ENCODE measurements around the gene PARD3.

The PARD3 gene

DNA sequence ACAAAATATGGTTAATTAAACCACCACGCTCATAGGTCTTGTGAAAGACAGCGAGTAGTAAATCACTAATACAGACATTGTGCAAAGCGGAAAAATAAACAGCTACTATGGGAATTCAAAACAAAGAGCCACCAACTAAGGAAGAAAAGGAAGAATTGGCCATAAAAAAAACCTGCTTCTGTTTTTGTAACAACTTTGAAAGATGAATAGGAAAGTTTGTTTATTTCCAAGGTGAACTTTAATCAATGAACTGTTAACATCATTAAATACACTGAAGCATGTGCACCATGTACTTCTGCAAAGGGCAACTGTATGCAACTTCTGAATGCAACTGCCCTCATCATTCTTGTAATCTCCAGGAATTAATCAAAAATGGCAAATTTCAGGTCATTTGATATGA is 651.1 kb downstream of the PARD3 start:
- no peak for DNase-seq (ENCODE audit: low spot score)

DNA sequence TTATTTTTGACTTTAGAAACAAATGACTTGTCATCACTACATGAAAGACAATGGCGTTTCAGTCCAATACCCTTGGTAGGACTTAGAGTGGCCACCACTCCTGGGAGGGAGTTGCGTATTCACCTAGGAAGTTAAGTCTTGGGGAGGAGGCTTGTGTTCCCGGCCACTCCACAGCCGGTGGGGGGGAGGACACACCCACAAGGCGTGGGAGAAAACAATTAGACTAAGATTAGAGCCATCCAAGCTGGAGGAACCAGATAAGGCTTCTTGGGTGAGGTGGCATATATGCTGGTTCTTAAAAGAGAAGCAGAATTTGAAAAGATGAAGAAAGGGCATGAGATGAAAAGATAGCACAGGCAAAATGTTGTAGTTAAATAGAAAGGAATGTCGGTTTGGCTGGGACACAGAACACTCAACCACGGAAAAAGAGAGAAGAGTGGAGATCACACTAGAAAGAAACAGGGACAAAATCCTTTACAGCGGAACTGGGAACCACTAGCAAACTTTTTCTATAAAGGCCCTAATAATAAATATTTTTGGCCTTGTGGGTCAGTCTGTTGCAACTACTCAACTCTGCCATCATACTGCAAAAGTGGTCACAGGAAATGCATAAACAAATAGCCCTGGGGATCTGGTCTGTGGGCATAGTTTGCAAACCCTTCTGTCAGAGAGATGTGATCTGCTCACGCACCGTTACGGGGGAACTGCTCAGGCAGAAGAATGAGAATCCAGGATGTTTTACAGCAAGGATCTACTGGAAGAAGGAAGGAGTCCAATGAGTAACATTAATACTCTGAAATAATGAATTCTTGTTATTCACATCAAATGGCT is 651.8 kb downstream of the PARD3 start:
- ATAC-seq (ENCODE audit: low read depth) = no peak

More for the DNA sequence above, 651.1 kb downstream of the PARD3 start:
- Histone ChIP-seq H3K36me3 (ENCODE audit: low read depth) (no peaks in the 10 kb centered on the region), H3K27me3 (ENCODE audit: insufficient read depth, poor library complexity, severe bottlenecking) (no peaks in the 10 kb centered on the region), H3K27ac (ENCODE audit: poor library complexity, severe bottlenecking) (no peak overlapping the region), H3K9me3 (ENCODE audit: severe bottlenecking) (no peaks in the 10 kb centered on the region), H3K4me1 (ENCODE audit: insufficient read depth, poor library complexity, severe bottlenecking) (no peaks in the 10 kb centered on the region), H3K4me3 (ENCODE audit: severe bottlenecking) (no peak overlapping the region)
- no peak for ATAC-seq (ENCODE audit: low read depth)
- TF ChIP-seq, protein P1, sequence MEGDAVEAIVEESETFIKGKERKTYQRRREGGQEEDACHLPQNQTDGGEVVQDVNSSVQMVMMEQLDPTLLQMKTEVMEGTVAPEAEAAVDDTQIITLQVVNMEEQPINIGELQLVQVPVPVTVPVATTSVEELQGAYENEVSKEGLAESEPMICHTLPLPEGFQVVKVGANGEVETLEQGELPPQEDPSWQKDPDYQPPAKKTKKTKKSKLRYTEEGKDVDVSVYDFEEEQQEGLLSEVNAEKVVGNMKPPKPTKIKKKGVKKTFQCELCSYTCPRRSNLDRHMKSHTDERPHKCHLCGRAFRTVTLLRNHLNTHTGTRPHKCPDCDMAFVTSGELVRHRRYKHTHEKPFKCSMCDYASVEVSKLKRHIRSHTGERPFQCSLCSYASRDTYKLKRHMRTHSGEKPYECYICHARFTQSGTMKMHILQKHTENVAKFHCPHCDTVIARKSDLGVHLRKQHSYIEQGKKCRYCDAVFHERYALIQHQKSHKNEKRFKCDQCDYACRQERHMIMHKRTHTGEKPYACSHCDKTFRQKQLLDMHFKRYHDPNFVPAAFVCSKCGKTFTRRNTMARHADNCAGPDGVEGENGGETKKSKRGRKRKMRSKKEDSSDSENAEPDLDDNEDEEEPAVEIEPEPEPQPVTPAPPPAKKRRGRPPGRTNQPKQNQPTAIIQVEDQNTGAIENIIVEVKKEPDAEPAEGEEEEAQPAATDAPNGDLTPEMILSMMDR (IDR thresholded peaks at IDR 0.05; ENCODE audit: poor library complexity, severe bottlenecking) = no peak

DNA sequence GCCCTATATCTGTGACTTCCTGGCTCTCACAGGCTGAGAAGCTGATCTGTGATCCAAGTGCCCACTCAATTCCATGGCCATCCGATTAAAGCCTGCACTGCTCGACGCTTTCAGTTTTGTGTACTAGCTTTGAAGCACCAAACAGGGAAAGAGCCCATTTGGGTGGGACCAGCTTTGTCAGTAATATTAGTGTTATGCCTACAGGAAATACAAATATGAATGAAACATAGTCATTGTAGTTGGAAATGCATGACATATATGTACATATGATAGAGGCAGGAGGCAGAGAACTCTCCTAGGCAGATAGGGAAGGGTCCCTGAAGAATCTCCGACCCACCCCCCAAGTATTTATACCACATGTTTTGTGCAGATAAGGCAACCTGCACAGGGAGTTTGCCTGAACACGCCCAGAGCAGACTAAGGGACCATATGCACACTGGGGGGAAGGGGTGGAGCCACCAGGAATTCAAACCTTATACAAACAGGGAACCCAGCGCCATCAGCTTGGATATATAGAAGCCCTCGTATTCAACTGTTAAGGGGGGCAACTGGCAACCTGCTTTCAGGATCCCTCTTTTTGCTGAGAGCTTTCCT is 653.2 kb downstream of the PARD3 start:
- Histone ChIP-seq H3K36me3 (ENCODE audit: low read depth) (no peaks in the 10 kb centered on the region), H3K27ac (ENCODE audit: poor library complexity, severe bottlenecking) (no peak overlapping the region), H3K4me1 (ENCODE audit: insufficient read depth, poor library complexity, severe bottlenecking) (peaks cover 8% of the 10 kb centered on the region), H3K9me3 (ENCODE audit: severe bottlenecking) (no peaks in the 10 kb centered on the region), H3K27me3 (ENCODE audit: insufficient read depth, poor library complexity, severe bottlenecking) (no peaks in the 10 kb centered on the region), H3K4me3 (ENCODE audit: severe bottlenecking) (no peak overlapping the region)
- no peak for ATAC-seq (ENCODE audit: low read depth)
- TF ChIP-seq, protein P1 (IDR thresholded peaks at IDR 0.05; ENCODE audit: poor library complexity, severe bottlenecking) = no peak
- no peak for DNase-seq (ENCODE audit: low spot score)

More for the DNA sequence above, 651.8 kb downstream of the PARD3 start:
- no peaks in the 10 kb centered on the region for H3K9me3 ChIP-seq (ENCODE audit: severe bottlenecking)
- H3K36me3 ChIP-seq (ENCODE audit: low read depth) = no peaks in the 10 kb centered on the region
- no peak overlapping the region for H3K4me3 ChIP-seq (ENCODE audit: severe bottlenecking)
- H3K27me3 ChIP-seq (ENCODE audit: insufficient read depth, poor library complexity, severe bottlenecking) = no peaks in the 10 kb centered on the region
- no peak for DNase-seq (ENCODE audit: low spot score)
- H3K4me1 ChIP-seq (ENCODE audit: insufficient read depth, poor library complexity, severe bottlenecking) = no peaks in the 10 kb centered on the region
- H3K27ac ChIP-seq (ENCODE audit: poor library complexity, severe bottlenecking) = no peak overlapping the region
- TF ChIP-seq, protein P1 (IDR thresholded peaks at IDR 0.05; ENCODE audit: poor library complexity, severe bottlenecking) = no peak

DNA sequence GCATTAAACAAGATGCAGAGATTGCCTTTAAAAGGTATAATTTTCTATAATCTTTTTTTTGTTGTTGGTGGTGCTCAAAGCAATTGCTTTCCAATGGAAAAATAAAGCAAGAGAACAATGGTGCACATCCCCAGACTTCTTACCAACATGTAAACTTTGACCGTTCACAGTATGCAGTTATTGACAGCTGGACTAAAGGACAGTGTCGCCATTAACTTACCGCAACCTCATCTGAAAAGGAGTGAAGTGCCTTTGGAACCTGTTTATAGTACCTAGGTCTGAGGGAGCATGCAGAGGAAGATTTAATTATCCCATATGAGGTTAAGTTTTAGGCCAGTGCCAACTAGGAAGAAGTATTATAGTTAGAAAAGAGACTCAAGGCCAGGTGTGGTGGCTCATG is 654.5 kb downstream of the PARD3 start:
- no peak overlapping the region for H3K27ac ChIP-seq (ENCODE audit: poor library complexity, severe bottlenecking)
- no peak overlapping the region for H3K4me3 ChIP-seq (ENCODE audit: severe bottlenecking)
- no peaks in the 10 kb centered on the region for H3K9me3 ChIP-seq (ENCODE audit: severe bottlenecking)
- TF ChIP-seq, protein P1 (IDR thresholded peaks at IDR 0.05; ENCODE audit: poor library complexity, severe bottlenecking) = no peak
- no peaks in the 10 kb centered on the region for H3K36me3 ChIP-seq (ENCODE audit: low read depth)
- DNase-seq (ENCODE audit: low spot score) (no peak), ATAC-seq (ENCODE audit: low read depth) (no peak)
- H3K4me1 ChIP-seq (ENCODE audit: insufficient read depth, poor library complexity, severe bottlenecking) = peaks cover 12% of the 10 kb centered on the region
- H3K27me3 ChIP-seq (ENCODE audit: insufficient read depth, poor library complexity, severe bottlenecking) = no peaks in the 10 kb centered on the region

DNA sequence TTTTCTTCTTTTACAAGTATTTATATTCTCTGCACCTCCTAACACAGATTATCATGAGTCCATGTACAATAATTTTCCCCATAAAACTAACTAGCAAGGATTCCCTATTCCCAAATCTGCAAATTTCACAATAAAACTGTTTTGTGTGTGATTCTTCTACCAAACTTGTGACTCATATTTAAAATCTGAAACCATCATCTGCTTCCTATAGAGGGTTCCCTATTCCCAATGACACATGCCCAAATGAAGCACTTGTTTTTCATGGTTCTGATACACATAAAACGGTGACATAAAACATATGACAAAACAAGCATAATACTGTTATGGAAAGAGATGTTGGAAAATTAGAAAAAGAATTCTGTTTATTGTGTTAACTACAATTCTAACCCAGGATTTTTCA is 657.6 kb downstream of the PARD3 start:
- Histone ChIP-seq H3K4me3 (ENCODE audit: severe bottlenecking) (no peak overlapping the region), H3K27me3 (ENCODE audit: insufficient read depth, poor library complexity, severe bottlenecking) (no peaks in the 10 kb centered on the region), H3K4me1 (ENCODE audit: insufficient read depth, poor library complexity, severe bottlenecking) (peaks cover 12% of the 10 kb centered on the region), H3K36me3 (ENCODE audit: low read depth) (no peaks in the 10 kb centered on the region), H3K9me3 (ENCODE audit: severe bottlenecking) (no peaks in the 10 kb centered on the region), H3K27ac (ENCODE audit: poor library complexity, severe bottlenecking) (peak overlapping the region; percentile 14)
- no peak for ATAC-seq (ENCODE audit: low read depth)
- TF ChIP-seq, protein P1 (IDR thresholded peaks at IDR 0.05; ENCODE audit: poor library complexity, severe bottlenecking) = no peak
- no peak for DNase-seq (ENCODE audit: low spot score)
